ENCODE measurements around the gene RANBP9. TPM values are rescaled to one million over a fixed set of nuclear protein-coding genes. Genes with fewer than 3 reads are reported as not detected.

Gene RANBP9
- total and polyA plus RNA-seq, 9 of the 15 experiments (the other 6 are each of a cell fraction or from before 2014, with no cell fraction given): 27.5 to 130 (median 61.5) TPM

- no peak for TF ChIP-seq ZBTB43 (CRISPR knock-in tag; IDR thresholded peaks at IDR 0.05)
- TF ChIP-seq MYNN (IDR thresholded peaks at IDR 0.05): no peak
- TF ChIP-seq MYNN (CRISPR knock-in tag; IDR thresholded peaks at IDR 0.05): no peak
- TF ChIP-seq ZNF197 (CRISPR knock-in tag; IDR thresholded peaks at IDR 0.05; ENCODE audit: low read depth): no peak
- no peak for TF ChIP-seq XRCC4 (IDR thresholded peaks at IDR 0.05; ENCODE audit: extremely low read depth, insufficient read depth, insufficient read length)
- no peak for TF ChIP-seq UBTF (IDR thresholded peaks at IDR 0.05; ENCODE audit: borderline replicate concordance in 1 of 2, low read depth in 2 of 2, low read length in 2 of 2)
- no peak for TF ChIP-seq TFE3 (CRISPR knock-in tag; IDR thresholded peaks at IDR 0.05)
- no peak for TF ChIP-seq ZNF511 (CRISPR knock-in tag; IDR thresholded peaks at IDR 0.05)
- no peak for TF ChIP-seq DPF2 (IDR thresholded peaks at IDR 0.05)
- no peak for TF ChIP-seq RBM22 (IDR thresholded peaks at IDR 0.05; ENCODE audit: low read depth, low read length, poor library complexity, severe bottlenecking)
- TF ChIP-seq ZBTB2 (IDR thresholded peaks at IDR 0.05): no peak
- TF ChIP-seq NR0B1 (IDR thresholded peaks at IDR 0.05; ENCODE audit: partially characterized antibody): no peak
- TF ChIP-seq KAT2B (IDR thresholded peaks at IDR 0.05; ENCODE audit: low read depth, low read length): no peak
- no peak for TF ChIP-seq HNRNPLL (IDR thresholded peaks at IDR 0.05; ENCODE audit: low read depth, low read length, poor library complexity, severe bottlenecking)
- peak; percentile 55 for TF ChIP-seq BRD9 (IDR thresholded peaks at IDR 0.05; ENCODE audit: low read depth, partially characterized antibody)
- no peak for TF ChIP-seq ZNF75A (CRISPR knock-in tag; IDR thresholded peaks at IDR 0.05)
- TF ChIP-seq ZSCAN32 (CRISPR knock-in tag; IDR thresholded peaks at IDR 0.05): no peak
- no peak for TF ChIP-seq ZNF57 (CRISPR knock-in tag; IDR thresholded peaks at IDR 0.05)
Observed at GRCh38 chr6:13708736-13709135, 2.9 kb downstream of the RANBP9 start (continued).

Measured in K562 (cell line).